ENCODE measurements around the gene FAM222A. TPM values are rescaled to one million over a fixed set of nuclear protein-coding genes. Genes with fewer than 3 reads are reported as not detected.

FAM222A gene
- total and polyA plus RNA-seq, 2 of the 8 experiments (the other 6 are each of a cell fraction or from before 2014, with no cell fraction given) = 0.94 to 1.1 TPM

- no peak for TF ChIP-seq ASH2L (IDR thresholded peaks at IDR 0.05; ENCODE audit: low read length)
- no peak for TF ChIP-seq USF2 (IDR thresholded peaks at IDR 0.05; ENCODE audit: low read length)
- TF ChIP-seq CHD1 (IDR thresholded peaks at IDR 0.05; ENCODE audit: low read depth, low read length) = no peak
- TF ChIP-seq ZNF274 (IDR thresholded peaks at IDR 0.05; ENCODE audit: borderline replicate concordance, extremely low read depth, low read length) = no peak
- TF ChIP-seq POLR2AphosphoS5 (IDR thresholded peaks at IDR 0.05; ENCODE audit: low read depth, low read length) = no peak
- no peak for TF ChIP-seq SIX5 (IDR thresholded peaks at IDR 0.05; ENCODE audit: low read depth, low read length)
- TF ChIP-seq JUN (IDR thresholded peaks at IDR 0.05; ENCODE audit: low read depth, low read length) = no peak
- TF ChIP-seq CREB1 (IDR thresholded peaks at IDR 0.05) = no peak
Measured at GRCh38 chr12:109720152-109720856, 6.7 kb downstream of the FAM222A start (continued).
